ENCODE measurements around the gene ZHX3. TPM values are rescaled to one million over a fixed set of nuclear protein-coding genes. Genes with fewer than 3 reads are reported as not detected.

The ZHX3 gene
- total RNA-seq, 1 donor from 2014 or later: 34.6 TPM

GRCh38 chr20:41175727-41176330, 141.7 kb downstream of the ZHX3 start:
- intact Hi-C loops (cut with micrococcal nuclease): loop anchor here (5.0 kb wide), 1 partner anchor 56 kb away; no protein-coding TSS in a partner anchor
- DNase-seq: no peak
- no peak for TF ChIP-seq CTCF (IDR thresholded peaks at IDR 0.05; ENCODE audit: borderline replicate concordance)

GRCh38 chr20:41175201-41175651, 142.3 kb downstream of the ZHX3 start:
- intact Hi-C loops (cut with micrococcal nuclease): loop anchor here (5.0 kb wide), 1 partner anchor 57 kb away; no protein-coding TSS in a partner anchor
- peaks cover 90% of the 10 kb centered on the region for H3K4me1 ChIP-seq
- no peak for TF ChIP-seq CTCF (IDR thresholded peaks at IDR 0.05; ENCODE audit: borderline replicate concordance)
- H3K4me3 ChIP-seq: no peak overlapping the region
- no peaks in the 10 kb centered on the region for H3K9me3 ChIP-seq (replicated peaks)
- no peaks in the 10 kb centered on the region for H3K27me3 ChIP-seq (ENCODE audit: low read depth)
- H3K36me3 ChIP-seq: peaks cover 35% of the 10 kb centered on the region
- H3K27ac ChIP-seq (replicated peaks): peak overlapping the region; percentile 89
- DNase-seq: no peak

More at GRCh38 chr20:41175727-41176330, 141.7 kb downstream of the ZHX3 start:
- Histone ChIP-seq H3K27ac (replicated peaks) (peak overlapping the region; percentile 89), H3K4me1 (peaks cover 96% of the 10 kb centered on the region), H3K36me3 (peaks cover 29% of the 10 kb centered on the region), H3K27me3 (ENCODE audit: low read depth) (no peaks in the 10 kb centered on the region), H3K9me3 (replicated peaks) (no peaks in the 10 kb centered on the region), H3K4me3 (no peak overlapping the region)

GRCh38 chr20:41174782-41175181, 142.7 kb downstream of the ZHX3 start:
- peaks cover 39% of the 10 kb centered on the region for H3K36me3 ChIP-seq
- H3K4me1 ChIP-seq: peaks cover 86% of the 10 kb centered on the region
- peak overlapping the region; percentile 89 for H3K27ac ChIP-seq (replicated peaks)
- intact Hi-C loops (cut with micrococcal nuclease): loop anchor here (5.0 kb wide), 2 partner anchors 58 to 163 kb away; no protein-coding TSS in a partner anchor
- H3K4me3 ChIP-seq: no peak overlapping the region
- no peaks in the 10 kb centered on the region for H3K27me3 ChIP-seq (ENCODE audit: low read depth)
- TF ChIP-seq CTCF (IDR thresholded peaks at IDR 0.05; ENCODE audit: borderline replicate concordance): no peak
- H3K9me3 ChIP-seq (replicated peaks): no peaks in the 10 kb centered on the region
- peak; percentile 53 for DNase-seq

GRCh38 chr20:41174373-41174772, 143.2 kb downstream of the ZHX3 start:
- H3K9me3 ChIP-seq (replicated peaks): no peaks in the 10 kb centered on the region
- intact Hi-C loops (cut with micrococcal nuclease): loop anchor here (5.0 kb wide), 1 partner anchor 163 kb away; no protein-coding TSS in a partner anchor
- peaks cover 43% of the 10 kb centered on the region for H3K36me3 ChIP-seq
- peaks cover 82% of the 10 kb centered on the region for H3K4me1 ChIP-seq
- TF ChIP-seq CTCF (IDR thresholded peaks at IDR 0.05; ENCODE audit: borderline replicate concordance): no peak
- H3K4me3 ChIP-seq: no peak overlapping the region
- peak overlapping the region; percentile 89 for H3K27ac ChIP-seq (replicated peaks)
- no peaks in the 10 kb centered on the region for H3K27me3 ChIP-seq (ENCODE audit: low read depth)
- no peak for DNase-seq

GRCh38 chr20:41173791-41174341, 143.7 kb downstream of the ZHX3 start:
- no peak overlapping the region for H3K4me3 ChIP-seq
- DNase-seq: no peak
- no peak for TF ChIP-seq CTCF (IDR thresholded peaks at IDR 0.05; ENCODE audit: borderline replicate concordance)

More at GRCh38 chr20:41173791-41174341, 143.7 kb downstream of the ZHX3 start:
- intact Hi-C loops (cut with micrococcal nuclease): loop anchor here (5.0 kb wide), 1 partner anchor 163 kb away; no protein-coding TSS in a partner anchor
- no peaks in the 10 kb centered on the region for H3K27me3 ChIP-seq (ENCODE audit: low read depth)
- H3K27ac ChIP-seq (replicated peaks): peak overlapping the region; percentile 89
- peaks cover 48% of the 10 kb centered on the region for H3K36me3 ChIP-seq
- H3K9me3 ChIP-seq (replicated peaks): no peaks in the 10 kb centered on the region
- H3K4me1 ChIP-seq: peaks cover 77% of the 10 kb centered on the region

Measured in left ventricle myocardium inferior (tissue), 1 donor.